ENCODE measurements around the gene ATG7.

Gene ATG7

GRCh38 chr3:11375333-11376088 is 103.3 kb downstream of the ATG7 start:
- Histone ChIP-seq H3K4me3 (ENCODE audit: low read depth, low read length) (no peak overlapping the region), H3K27me3 (replicated peaks) (no peaks in the 10 kb centered on the region), H3K36me3 (replicated peaks) (no peaks in the 10 kb centered on the region), H3K27ac (no peak overlapping the region)
- no peak for TF ChIP-seq CTCF (IDR thresholded peaks at IDR 0.05; ENCODE audit: low read depth, low read length, missing control alignments)
- DNase-seq = no peak
- in situ Hi-C loops (cut with HindIII; ENCODE audit: low pct_ligation_motif_present, low sequenced_read_pairs) = loop anchor here (25.0 kb wide), 2 partner anchors 162 to 262 kb away; partner anchors contain the start of gene VGLL4

- Histone ChIP-seq H3K4me3 (ENCODE audit: low read depth, low read length) (no peak overlapping the region), H3K36me3 (replicated peaks) (no peaks in the 10 kb centered on the region), H3K27ac (no peak overlapping the region), H3K27me3 (replicated peaks) (no peaks in the 10 kb centered on the region)
- TF ChIP-seq CTCF (IDR thresholded peaks at IDR 0.05; ENCODE audit: low read depth, low read length, missing control alignments) = no peak
- no peak for DNase-seq
- in situ Hi-C loops (cut with HindIII; ENCODE audit: low pct_ligation_motif_present, low sequenced_read_pairs) = loop anchor here (25.0 kb wide), 2 partner anchors 160 to 260 kb away; partner anchors contain the start of gene VGLL4
These were observed 105.5 kb downstream of the ATG7 start for GRCh38 chr3:11377719-11378118.

GRCh38 chr3:11379238-11379823 is 107.1 kb downstream of the ATG7 start:
- peak; percentile 74 for DNase-seq
- TF ChIP-seq CTCF (IDR thresholded peaks at IDR 0.05; ENCODE audit: low read depth, low read length, missing control alignments) = peak; percentile 49
- in situ Hi-C loops (cut with HindIII; ENCODE audit: low pct_ligation_motif_present, low sequenced_read_pairs) = loop anchor here (25.0 kb wide), 2 partner anchors 158 to 258 kb away; partner anchors contain the start of gene VGLL4
- no peak overlapping the region for H3K4me3 ChIP-seq (ENCODE audit: low read depth, low read length)
- H3K27me3 ChIP-seq (replicated peaks) = no peaks in the 10 kb centered on the region
- H3K27ac ChIP-seq = peak overlapping the region; percentile 65
- no peaks in the 10 kb centered on the region for H3K36me3 ChIP-seq (replicated peaks)

- H3K4me3 ChIP-seq (ENCODE audit: low read depth, low read length) = no peak overlapping the region
- no peaks in the 10 kb centered on the region for H3K36me3 ChIP-seq (replicated peaks)
- no peaks in the 10 kb centered on the region for H3K27me3 ChIP-seq (replicated peaks)
- H3K27ac ChIP-seq = peak overlapping the region; percentile 65
- TF ChIP-seq CTCF (IDR thresholded peaks at IDR 0.05; ENCODE audit: low read depth, low read length, missing control alignments) = no peak
- in situ Hi-C loops (cut with HindIII; ENCODE audit: low pct_ligation_motif_present, low sequenced_read_pairs) = loop anchor here (25.0 kb wide), 2 partner anchors 157 to 257 kb away; partner anchors contain the start of gene VGLL4
- no peak for DNase-seq
These were observed 107.9 kb downstream of the ATG7 start for GRCh38 chr3:11379824-11380701.

- no peaks in the 10 kb centered on the region for H3K27me3 ChIP-seq (replicated peaks)
- no peak for TF ChIP-seq CTCF (IDR thresholded peaks at IDR 0.05; ENCODE audit: low read depth, low read length, missing control alignments)
- no peak overlapping the region for H3K4me3 ChIP-seq (ENCODE audit: low read depth, low read length)
- no peaks in the 10 kb centered on the region for H3K36me3 ChIP-seq (replicated peaks)
- no peak for DNase-seq
- H3K27ac ChIP-seq = no peak overlapping the region
- in situ Hi-C loops (cut with HindIII; ENCODE audit: low pct_ligation_motif_present, low sequenced_read_pairs) = loop anchor here (25.0 kb wide), 2 partner anchors 156 to 256 kb away; partner anchors contain the start of gene VGLL4
These were observed 108.9 kb downstream of the ATG7 start for GRCh38 chr3:11381141-11381540.
